A549 (cell line): ENCODE data around the gene RUFY1. TPM values are rescaled to one million over a fixed set of nuclear protein-coding genes. Genes with fewer than 3 reads are reported as not detected.
A peak's percentile ranks its signal among the peaks of the same experiment; 100 is the strongest.
"Not testable (repeated sequence)": the region's sequence is repeated elsewhere in the genome, so short reads cannot be mapped to it uniquely, and the experiment has no call there.

Experiments
- ATAC-seq, 2 experiments: fragments of 200-7000 bp in 1 of 2; fragments of >200 bp in 1 of 2; cut with Nextera tagmentation in 1 of 2; cut with Tn5 transposase in 1 of 2; 3 replicates each; pipeline versions ENCODE4 v1.8.0 to v1.9.1; 2018 to 2020; ENCODE audit warnings: mild to moderate bottlenecking in 1 of 2, moderate library complexity in 1 of 2
- CTCF ChIA-PET: fragments of 300-600 bp; sonication (Branson Sonifier 250); formaldehyde crosslinking; extraction: SDS; loops from one replicate; lab custom pipeline; 2021; ENCODE audit warnings: antibody characterized with exemption, inconsistent platforms; lab: Yijun Ruan, JAX
- POLR2A ChIA-PET: fragments of 350-600 bp; formaldehyde crosslinking; extraction: SDS; loops from one replicate; lab custom pipeline; 2021; ENCODE audit warnings: antibody characterized with exemption, inconsistent platforms; lab: Yijun Ruan, JAX
- DNase-seq, 2 experiments: peaks; one replicate each; pipeline versions ENCODE4 v3.0.0 to v3.0.0-alpha.2; 2011 to 2016; ENCODE audit warnings: low read depth in 1 of 2, low spot score in 1 of 2
- FAIRE-seq: peaks from 2 replicates; lab custom pipeline; 2011; peaks lifted over from hg19 to GRCh38; lab: Jason Lieb, UNC
- H3K27ac ChIP-seq, 2 experiments: fragments of >200 bp; sonication (Bioruptor Twin); formaldehyde crosslinking; 3 replicates each; pipeline ENCODE4 v1.5.1; 2016 to 2017
- H3K4me1 ChIP-seq: fragments of >200 bp; sonication (Bioruptor Twin); formaldehyde crosslinking; 3 replicates; pipeline ENCODE4 v1.6.1; 2016
- H3K4me2 ChIP-seq: fragments of >200 bp; sonication (Bioruptor Twin); formaldehyde crosslinking; 3 replicates; pipeline ENCODE4 v1.6.1; 2016
- H3K4me3 ChIP-seq: fragments of >200 bp; sonication (Bioruptor Twin); formaldehyde crosslinking; 3 replicates; pipeline ENCODE4 v1.5.1; 2016
- H3K9me3 ChIP-seq: fragments of >200 bp; sonication (Bioruptor Twin); formaldehyde crosslinking; 3 replicates; pipeline ENCODE4 v1.6.1; 2016
- BHLHE40 ChIP-seq: IDR thresholded peaks from 2 replicates; pipeline ENCODE4 v1.6.1; 2012; ENCODE audit warnings: low read depth, low read length, inconsistent platforms
- CBX2 ChIP-seq: fragments of 200-600 bp; sonication (generic); IDR thresholded peaks from 2 replicates; pipeline ENCODE4 v1.6.1; 2016; ENCODE audit warnings: low read depth, mild to moderate bottlenecking, borderline replicate concordance
- CHD4 ChIP-seq: fragments of 200-600 bp; sonication (generic); IDR thresholded peaks from 2 replicates; pipeline ENCODE4 v1.6.1; 2016; ENCODE audit warnings: antibody characterized with exemption, mild to moderate bottlenecking, borderline replicate concordance
- EP300 ChIP-seq, 2 experiments: fragments of >200 bp; sonication (Bioruptor Twin); formaldehyde crosslinking; IDR thresholded peaks; 2 replicates in 1 of 2; 3 replicates in 1 of 2; pipeline ENCODE4 v1.6.1; 2016 to 2017
- ESRRA ChIP-seq: fragments of 150-350 bp; IDR thresholded peaks from 2 replicates; pipeline ENCODE4 v1.6.1; 2014; ENCODE audit warnings: mild to moderate bottlenecking, low read length, borderline replicate concordance
- FOSB ChIP-seq: fragments of 250-450 bp; sonication (Bioruptor Pico); IDR thresholded peaks from 2 replicates; pipeline ENCODE4 v1.5.0; 2020; ENCODE audit warnings: mild to moderate bottlenecking, moderate library complexity
- FOSL2 ChIP-seq, 2 experiments: fragments of 450-650 bp in 1 of 2; fragments of >200 bp in 1 of 2; sonication (Bioruptor Twin) in 1 of 2; formaldehyde crosslinking; IDR thresholded peaks; 2 replicates each; pipeline versions ENCODE4 v1.5.0 to v1.6.1; 2016 to 2020; ENCODE audit warnings: mild to moderate bottlenecking in 1 of 2, moderate library complexity in 1 of 2
- HES2 ChIP-seq: fragments of >200 bp; sonication (Bioruptor Twin); formaldehyde crosslinking; IDR thresholded peaks from 2 replicates; pipeline ENCODE4 v1.6.1; 2016
- HOXA7 ChIP-seq: fragments of 250-450 bp; sonication (Bioruptor Pico); IDR thresholded peaks from 2 replicates; pipeline ENCODE4 v1.5.0; 2020; ENCODE audit warnings: mild to moderate bottlenecking, moderate library complexity
- KDM1A ChIP-seq: fragments of 200-600 bp; sonication (generic); IDR thresholded peaks from 2 replicates; pipeline ENCODE4 v1.6.1; 2016; ENCODE audit warnings: low read depth, mild to moderate bottlenecking
- MAFK ChIP-seq: fragments of 450-650 bp; IDR thresholded peaks from 2 replicates; pipeline ENCODE4 v1.6.1; 2014; ENCODE audit not compliant: partially characterized antibody
- PBX3 ChIP-seq: IDR thresholded peaks from 2 replicates; pipeline ENCODE4 v1.6.1; 2012
- RCOR1 ChIP-seq: fragments of 150-350 bp; IDR thresholded peaks from 2 replicates; pipeline ENCODE4 v1.6.1; 2014; ENCODE audit warnings: antibody characterized with exemption, low read length, low read depth
- WGBS: methylation state at CpG from one replicate; pipeline ENCODE4 v1.1.6; 2017; ENCODE audit errors: missing lambda C conversion rate; 5-methylcytosine and 5-hydroxymethylcytosine counted together
- polyA plus RNA-seq, 4 experiments: library from polyadenylated mRNA; depleted of rRNA in 3 of 4; stranded (reverse); fragments of >200 nt; fragmentation: RNase III in 1 of 4; extraction: RNeasy Plus Mini Kit Qiagen cat#74134 plus additional on column Dnase treatment in 1 of 4; gene quantifications; 2 replicates in 3 of 4; 3 replicates in 1 of 4; pipeline ENCODE4 v1.2.3, GENCODE V29; 2011 to 2017
- TF ChIP-seq, protein P1 (sequence below): fragments of 150-350 bp; IDR thresholded peaks from 2 replicates; pipeline ENCODE4 v1.6.1; 2014; ENCODE audit warnings: low read depth, mild to moderate bottlenecking, low read length

RUFY1 gene
- polyA plus RNA-seq, 2 of the 4 experiments (the other 2 are of a cell fraction): 33.7 to 39.5 TPM

GRCh38 chr5:179536676-179537075 lies 13.7 kb upstream of the RUFY1 start:
- no peak overlapping the region for H3K4me2 ChIP-seq
- H3K4me3 ChIP-seq: no peak overlapping the region
- H3K4me1 ChIP-seq: no peaks in the 10 kb centered on the region
- no peak overlapping the region for H3K27ac ChIP-seq
- ChIA-PET POLR2A (no interaction called here), CTCF (no interaction called here)
- DNase-seq (no peak), ATAC-seq (no peak), FAIRE-seq (no peak)
- TF ChIP-seq KDM1A: no peak
- TF ChIP-seq MAFK: peak; percentile 16
- no peak for TF ChIP-seq ESRRA
- no peak for TF ChIP-seq PBX3
- H3K9me3 ChIP-seq: no peaks in the 10 kb centered on the region
- WGBS: 65% methylated on average over 6 of the region's 6 CpGs

DNA sequence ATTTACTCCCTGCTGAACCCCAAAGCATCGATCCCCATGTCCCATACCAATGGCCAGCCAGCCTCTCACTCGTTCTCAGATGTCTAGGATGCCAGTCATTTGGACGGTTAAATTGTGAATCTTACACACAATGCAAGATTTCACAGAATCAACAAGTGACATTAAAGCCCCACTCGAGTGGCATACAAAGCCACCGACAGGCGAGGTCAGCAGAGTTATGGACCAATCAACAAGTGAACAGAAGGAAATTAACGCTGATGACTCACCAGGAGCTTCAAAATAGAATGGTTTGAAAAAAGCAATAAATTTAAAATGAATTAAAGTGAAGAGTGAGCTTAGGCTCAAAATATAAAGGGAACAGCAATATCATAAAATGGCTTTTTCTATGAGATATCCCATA lies 8.2 kb upstream of the RUFY1 start:
- 0 out of 3 replicates have a peak, but pooled peaks cover 2% of the 10 kb centered on the region for H3K9me3 ChIP-seq
- no peak overlapping the region for H3K4me2 ChIP-seq
- no peak for FAIRE-seq
- TF ChIP-seq KDM1A (no peak), FOSL2 (IDR thresholded peaks at IDR 0.05) (no peak), FOSL2 (CRISPR knock-in tag; IDR thresholded peaks at IDR 0.05) (peak; percentile 31; the same call in 1 of the 2 replicates), MAFK (no peak), BHLHE40 (no peak), HES2 (no peak), CBX2 (no peak), RCOR1 (no peak)
- TF ChIP-seq, protein P1, sequence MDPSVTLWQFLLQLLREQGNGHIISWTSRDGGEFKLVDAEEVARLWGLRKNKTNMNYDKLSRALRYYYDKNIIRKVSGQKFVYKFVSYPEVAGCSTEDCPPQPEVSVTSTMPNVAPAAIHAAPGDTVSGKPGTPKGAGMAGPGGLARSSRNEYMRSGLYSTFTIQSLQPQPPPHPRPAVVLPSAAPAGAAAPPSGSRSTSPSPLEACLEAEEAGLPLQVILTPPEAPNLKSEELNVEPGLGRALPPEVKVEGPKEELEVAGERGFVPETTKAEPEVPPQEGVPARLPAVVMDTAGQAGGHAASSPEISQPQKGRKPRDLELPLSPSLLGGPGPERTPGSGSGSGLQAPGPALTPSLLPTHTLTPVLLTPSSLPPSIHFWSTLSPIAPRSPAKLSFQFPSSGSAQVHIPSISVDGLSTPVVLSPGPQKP: no peak
- ATAC-seq: no peak
- H3K27ac ChIP-seq: no peak overlapping the region
- CTCF ChIA-PET: interaction anchor here (0.6 to 0.8 kb wide), 3 partner anchors 276 to 1361 kb away, joined by 3 read pairs; no protein-coding TSS in a partner anchor
- 83% methylated on average over 7 of the region's 7 CpGs for WGBS
- DNase-seq: no peak
- no peak overlapping the region for H3K4me3 ChIP-seq
- POLR2A ChIA-PET: interaction anchor here (1.9 kb wide), 1 partner anchor 8 kb away, joined by 8 read pairs; the partner anchor contains the start of gene RUFY1
- no peaks in the 10 kb centered on the region for H3K4me1 ChIP-seq

DNA sequence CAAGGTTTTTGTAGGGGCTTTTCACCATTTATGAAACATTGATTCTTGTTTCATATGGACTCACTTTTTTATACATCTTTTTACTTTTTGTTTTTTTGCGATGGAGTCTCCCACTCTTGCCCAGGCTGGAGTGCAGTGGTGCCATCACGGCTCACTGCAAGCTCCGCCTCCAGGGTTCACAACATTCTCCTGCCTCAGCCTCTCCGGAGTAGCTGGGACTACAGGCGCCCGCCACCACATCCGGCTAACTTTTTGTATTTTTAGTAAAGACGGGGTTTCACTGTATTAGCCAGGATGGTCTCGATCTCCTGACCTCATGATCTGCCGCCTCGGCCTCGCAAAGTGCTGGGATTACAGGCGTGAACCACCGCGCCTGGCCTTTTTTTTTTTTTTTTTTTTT lies 7.1 kb upstream of the RUFY1 start:
- H3K9me3 ChIP-seq, H3K4me3 ChIP-seq, ATAC-seq, DNase-seq, H3K4me2 ChIP-seq, H3K4me1 ChIP-seq, FAIRE-seq, H3K27ac ChIP-seq, CTCF ChIA-PET: not testable (repeated sequence)
- WGBS: 94% methylated on average over 15 of the region's 15 CpGs
- POLR2A ChIA-PET: interaction anchor here (1.9 kb wide), 1 partner anchor 7 kb away, joined by 8 read pairs; the partner anchor contains the start of gene RUFY1

- TF ChIP-seq EP300 (IDR thresholded peaks at IDR 0.05) (no peak), CHD4 (no peak), FOSB (CRISPR knock-in tag) (no peak), HOXA7 (CRISPR knock-in tag) (no peak), CBX2 (no peak), ESRRA (no peak)
- TF ChIP-seq, protein P1: no peak
- 93% methylated on average over 4 of the region's 4 CpGs for WGBS
- no peak for FAIRE-seq
- Histone ChIP-seq H3K9me3 (no peaks in the 10 kb centered on the region), H3K27ac (no peak overlapping the region), H3K4me3 (no peak overlapping the region), H3K4me1 (peaks cover 24% of the 10 kb centered on the region), H3K4me2 (0 out of 3 replicates have a peak overlapping the region, but pooled peaks have one; percentile 86)
- no peak for ATAC-seq
- ChIA-PET POLR2A (no interaction called here), CTCF (no interaction called here)
- DNase-seq: no peak
These were observed 2.7 kb downstream of the RUFY1 start for GRCh38 chr5:179553006-179553405.
